HEK293 (cell line): ENCODE data around the gene PODXL2.

Experiments used
- CTCF ChIA-PET: fragments of 350-600 bp; formaldehyde crosslinking; extraction: SDS; loops from one replicate; lab custom pipeline; 2021; ENCODE audit warnings: antibody characterized with exemption; lab: Yijun Ruan, JAX
- POLR2A ChIA-PET: fragments of 300-600 bp; formaldehyde crosslinking; extraction: SDS; loops from one replicate; lab custom pipeline; 2020; ENCODE audit warnings: antibody characterized with exemption, inconsistent platforms; lab: Yijun Ruan, JAX
- H3K27ac ChIP-seq: fragments of 200-500 bp; sonication (Bioruptor generic); 2 replicates; pipeline ENCODE4 v1.5.1; 2014; ENCODE audit warnings: low read depth, low read length, control low read depth, inconsistent platforms; ENCODE audit errors: extremely low read depth
- H3K36me3 ChIP-seq, 2 experiments: fragments of 200-500 bp in 1 of 2; sonication (Bioruptor generic) in 1 of 2; 1 replicate in 1 of 2; 2 replicates in 1 of 2; pipeline ENCODE4 v1.5.1; 2014 to 2017; ENCODE audit warnings: inconsistent platforms in 2 of 2, low read length in 2 of 2; ENCODE audit not compliant: control insufficient read depth in 2 of 2, insufficient read depth in 1 of 2
- H3K4me1 ChIP-seq: fragments of 200-500 bp; sonication (Bioruptor generic); 2 replicates; pipeline ENCODE4 v1.5.1; 2014; ENCODE audit warnings: mild to moderate bottlenecking, low read length, inconsistent platforms; ENCODE audit not compliant: control insufficient read depth, insufficient read depth
- H3K4me3 ChIP-seq: 2 replicates; pipeline ENCODE4 v1.5.1; 2011; ENCODE audit warnings: low read depth, mild to moderate bottlenecking, control low read depth, low read length, moderate library complexity
- H3K9me3 ChIP-seq: fragments of 200-500 bp; sonication (Bioruptor generic); 2 replicates; pipeline ENCODE4 v1.5.1; 2014; ENCODE audit warnings: low read depth, low read length, inconsistent platforms; ENCODE audit not compliant: control insufficient read depth, insufficient read depth
- GFI1B ChIP-seq: fragments of 450-650 bp; formaldehyde crosslinking; IDR thresholded peaks from 2 replicates; pipeline ENCODE4 v1.5.1; 2016; ENCODE audit warnings: missing biosample characterization, missing genetic modification characterization
- GLI4 ChIP-seq: fragments of 450-650 bp; formaldehyde crosslinking; IDR thresholded peaks from 2 replicates; pipeline ENCODE4 v1.5.1; 2016; ENCODE audit warnings: missing biosample characterization, missing genetic modification characterization
- OVOL3 ChIP-seq: fragments of 450-650 bp; formaldehyde crosslinking; IDR thresholded peaks from 2 replicates; pipeline ENCODE4 v1.5.1; 2016; ENCODE audit warnings: missing biosample characterization, missing genetic modification characterization
- SCRT1 ChIP-seq: fragments of 450-650 bp; formaldehyde crosslinking; IDR thresholded peaks from 2 replicates; pipeline ENCODE4 v1.5.1; 2016; ENCODE audit warnings: missing biosample characterization, missing genetic modification characterization, borderline replicate concordance
- TRIM28 ChIP-seq: IDR thresholded peaks from 2 replicates; pipeline ENCODE4 v1.6.1; 2011; ENCODE audit warnings: low read length, control low read depth, borderline replicate concordance
- ZBTB21 ChIP-seq: fragments of 450-650 bp; formaldehyde crosslinking; IDR thresholded peaks from 2 replicates; pipeline ENCODE4 v1.5.1; 2017; ENCODE audit warnings: missing biosample characterization, missing genetic modification characterization
- ZNF133 ChIP-seq: fragments of 450-650 bp; formaldehyde crosslinking; IDR thresholded peaks from 2 replicates; pipeline ENCODE4 v1.5.1; 2016; ENCODE audit warnings: missing biosample characterization, missing genetic modification characterization
- ZNF138 ChIP-seq: fragments of 450-650 bp; formaldehyde crosslinking; IDR thresholded peaks from 2 replicates; pipeline ENCODE4 v1.5.1; 2016; ENCODE audit warnings: missing biosample characterization, missing genetic modification characterization, borderline replicate concordance
- ZNF157 ChIP-seq: fragments of 450-650 bp; formaldehyde crosslinking; IDR thresholded peaks from 2 replicates; pipeline ENCODE4 v1.5.1; 2016; ENCODE audit warnings: missing biosample characterization, missing genetic modification characterization
- ZNF19 ChIP-seq: fragments of 450-650 bp; formaldehyde crosslinking; IDR thresholded peaks from 2 replicates; pipeline ENCODE4; 2016; ENCODE audit warnings: missing biosample characterization, missing genetic modification characterization, low read depth
- ZNF248 ChIP-seq: fragments of 450-650 bp; formaldehyde crosslinking; IDR thresholded peaks from 2 replicates; pipeline ENCODE4 v1.5.1; 2017; ENCODE audit warnings: missing biosample characterization, missing genetic modification characterization
- ZNF292 ChIP-seq: fragments of 450-650 bp; formaldehyde crosslinking; IDR thresholded peaks from 2 replicates; pipeline ENCODE4 v1.5.1; 2016; ENCODE audit warnings: low read depth, missing biosample characterization, missing genetic modification characterization, borderline replicate concordance
- ZNF311 ChIP-seq: fragments of 450-650 bp; formaldehyde crosslinking; IDR thresholded peaks from 2 replicates; pipeline ENCODE4 v1.5.1; 2017; ENCODE audit warnings: missing biosample characterization, missing genetic modification characterization, borderline replicate concordance
- ZNF341 ChIP-seq: fragments of 450-650 bp; formaldehyde crosslinking; IDR thresholded peaks from 2 replicates; pipeline ENCODE4; 2016; ENCODE audit warnings: low read depth, missing biosample characterization, missing genetic modification characterization
- ZNF354C ChIP-seq: fragments of 450-650 bp; formaldehyde crosslinking; IDR thresholded peaks from 2 replicates; pipeline ENCODE4 v1.5.1; 2016; ENCODE audit warnings: missing biosample characterization, missing genetic modification characterization, low read depth, borderline replicate concordance
- ZNF366 ChIP-seq: fragments of 450-650 bp; formaldehyde crosslinking; conservative IDR thresholded peaks from 2 replicates; pipeline ENCODE4 v1.5.1; 2016; ENCODE audit warnings: missing biosample characterization, missing genetic modification characterization
- ZNF391 ChIP-seq: fragments of 450-650 bp; formaldehyde crosslinking; IDR thresholded peaks from 2 replicates; pipeline ENCODE4 v1.5.1; 2016; ENCODE audit warnings: low read depth, missing biosample characterization, missing genetic modification characterization, borderline replicate concordance
- ZNF624 ChIP-seq: fragments of 450-650 bp; formaldehyde crosslinking; IDR thresholded peaks from 2 replicates; pipeline ENCODE4 v1.5.1; 2017; ENCODE audit warnings: missing biosample characterization, missing genetic modification characterization
- ZNF837 ChIP-seq: fragments of 450-650 bp; formaldehyde crosslinking; IDR thresholded peaks from 2 replicates; pipeline ENCODE4 v1.5.1; 2016; ENCODE audit warnings: missing biosample characterization, missing genetic modification characterization
- ZXDB ChIP-seq: fragments of 450-650 bp; formaldehyde crosslinking; IDR thresholded peaks from 2 replicates; pipeline ENCODE4 v1.5.1; 2016; ENCODE audit warnings: missing biosample characterization, missing genetic modification characterization
- TF ChIP-seq, protein P1 (sequence below): fragments of 450-650 bp; formaldehyde crosslinking; IDR thresholded peaks from 2 replicates; pipeline ENCODE4 v1.5.1; 2016; ENCODE audit warnings: missing biosample characterization, missing genetic modification characterization
- TF ChIP-seq, protein P2 (sequence below): fragments of 450-650 bp; IDR thresholded peaks from 2 replicates; pipeline ENCODE4 v1.5.1; 2018; ENCODE audit warnings: missing biosample characterization, missing genetic modification characterization
- TF ChIP-seq, protein P3 (sequence below): fragments of 450-650 bp; formaldehyde crosslinking; IDR thresholded peaks from 2 replicates; pipeline ENCODE4 v1.5.1; 2016; ENCODE audit warnings: missing biosample characterization, missing genetic modification characterization
- TF ChIP-seq, protein P4 (sequence below): fragments of 450-650 bp; formaldehyde crosslinking; IDR thresholded peaks from 2 replicates; pipeline ENCODE4 v1.5.1; 2016; ENCODE audit warnings: missing biosample characterization, missing genetic modification characterization
- TF ChIP-seq, protein P5 (sequence below): fragments of 450-650 bp; formaldehyde crosslinking; IDR thresholded peaks from 2 replicates; pipeline ENCODE4 v1.5.1; 2016; ENCODE audit warnings: missing biosample characterization, missing genetic modification characterization

PODXL2 gene

DNA sequence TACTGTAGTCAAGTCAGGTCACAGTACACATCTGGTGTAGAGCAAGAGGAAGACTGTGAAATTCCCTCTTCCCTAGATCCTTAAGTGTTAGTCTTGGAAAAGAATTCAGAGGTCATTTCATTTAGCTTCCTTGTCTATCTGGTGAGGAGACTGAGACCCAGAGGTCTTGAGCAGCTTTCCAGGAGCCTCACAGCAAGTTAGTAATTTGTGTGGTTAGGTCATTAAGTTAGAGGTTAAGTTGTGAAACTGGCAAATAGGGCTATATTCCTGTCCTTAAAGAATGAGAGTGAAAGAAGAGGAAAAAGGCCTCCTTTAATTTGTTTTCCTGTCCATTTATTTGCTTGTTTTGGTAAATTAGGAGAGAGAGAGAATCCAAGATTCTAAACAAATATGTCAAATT, 9.0 kb downstream of the PODXL2 start (continued):
- TF ChIP-seq, protein P1, sequence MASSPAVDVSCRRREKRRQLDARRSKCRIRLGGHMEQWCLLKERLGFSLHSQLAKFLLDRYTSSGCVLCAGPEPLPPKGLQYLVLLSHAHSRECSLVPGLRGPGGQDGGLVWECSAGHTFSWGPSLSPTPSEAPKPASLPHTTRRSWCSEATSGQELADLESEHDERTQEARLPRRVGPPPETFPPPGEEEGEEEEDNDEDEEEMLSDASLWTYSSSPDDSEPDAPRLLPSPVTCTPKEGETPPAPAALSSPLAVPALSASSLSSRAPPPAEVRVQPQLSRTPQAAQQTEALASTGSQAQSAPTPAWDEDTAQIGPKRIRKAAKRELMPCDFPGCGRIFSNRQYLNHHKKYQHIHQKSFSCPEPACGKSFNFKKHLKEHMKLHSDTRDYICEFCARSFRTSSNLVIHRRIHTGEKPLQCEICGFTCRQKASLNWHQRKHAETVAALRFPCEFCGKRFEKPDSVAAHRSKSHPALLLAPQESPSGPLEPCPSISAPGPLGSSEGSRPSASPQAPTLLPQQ (tag by site-specific recombination): no peak
- TF ChIP-seq ZNF837 (tag by site-specific recombination): no peak
- no peak for TF ChIP-seq ZNF341 (tag by site-specific recombination)
- TF ChIP-seq ZNF391 (tag by site-specific recombination): no peak
- no peak for TF ChIP-seq ZBTB21 (tag by site-specific recombination)
- TF ChIP-seq, all 188 proteins: peak for 0

DNA sequence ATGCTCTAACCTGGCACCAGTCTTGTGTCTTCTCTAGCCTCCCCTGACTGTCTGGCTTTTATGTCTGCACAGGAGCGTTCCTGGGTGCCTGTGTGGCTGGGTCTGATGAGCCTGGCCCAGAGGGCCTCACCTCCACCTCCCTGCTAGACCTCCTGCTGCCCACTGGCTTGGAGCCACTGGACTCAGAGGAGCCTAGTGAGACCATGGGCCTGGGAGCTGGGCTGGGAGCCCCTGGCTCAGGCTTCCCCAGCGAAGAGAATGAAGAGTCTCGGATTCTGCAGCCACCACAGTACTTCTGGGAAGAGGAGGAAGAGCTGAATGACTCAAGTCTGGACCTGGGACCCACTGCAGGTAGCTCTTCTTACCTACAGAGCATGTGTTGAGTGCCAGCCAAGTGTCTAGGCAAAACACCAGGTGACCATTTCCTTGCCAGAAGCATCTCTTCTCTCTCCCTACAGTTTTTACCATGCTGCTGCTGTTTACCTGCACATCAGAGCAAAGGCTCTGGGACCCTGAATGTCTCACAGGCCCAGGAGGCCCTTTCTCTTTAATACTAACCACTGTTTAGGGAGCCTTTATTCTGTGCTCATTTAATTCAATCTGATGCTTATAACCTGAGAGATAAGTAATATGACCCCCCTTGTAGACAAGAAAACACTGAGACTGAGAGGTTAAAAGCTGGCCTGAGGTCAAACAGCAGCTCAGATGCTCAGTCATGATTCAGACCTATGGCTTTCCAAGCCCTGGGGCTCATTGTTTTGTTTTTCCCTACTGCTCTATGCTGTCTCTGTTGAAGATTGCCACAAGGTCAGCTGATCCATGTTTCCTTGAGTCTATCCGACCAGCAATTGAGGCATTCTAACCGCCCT, 10.4 kb downstream of the PODXL2 start:
- TF ChIP-seq OVOL3 (tag by site-specific recombination) (no peak), ZNF624 (no peak), ZNF391 (tag by site-specific recombination) (no peak), ZNF354C (no peak), ZNF248 (tag by site-specific recombination) (no peak), GLI4 (tag by site-specific recombination) (no peak), ZNF311 (tag by site-specific recombination) (no peak), ZNF157 (no peak), ZNF292 (tag by site-specific recombination) (no peak), TRIM28 (no peak), ZNF138 (tag by site-specific recombination) (no peak), ZNF19 (tag by site-specific recombination) (no peak), ZNF366 (tag by site-specific recombination) (no peak)
- TF ChIP-seq, protein P2, sequence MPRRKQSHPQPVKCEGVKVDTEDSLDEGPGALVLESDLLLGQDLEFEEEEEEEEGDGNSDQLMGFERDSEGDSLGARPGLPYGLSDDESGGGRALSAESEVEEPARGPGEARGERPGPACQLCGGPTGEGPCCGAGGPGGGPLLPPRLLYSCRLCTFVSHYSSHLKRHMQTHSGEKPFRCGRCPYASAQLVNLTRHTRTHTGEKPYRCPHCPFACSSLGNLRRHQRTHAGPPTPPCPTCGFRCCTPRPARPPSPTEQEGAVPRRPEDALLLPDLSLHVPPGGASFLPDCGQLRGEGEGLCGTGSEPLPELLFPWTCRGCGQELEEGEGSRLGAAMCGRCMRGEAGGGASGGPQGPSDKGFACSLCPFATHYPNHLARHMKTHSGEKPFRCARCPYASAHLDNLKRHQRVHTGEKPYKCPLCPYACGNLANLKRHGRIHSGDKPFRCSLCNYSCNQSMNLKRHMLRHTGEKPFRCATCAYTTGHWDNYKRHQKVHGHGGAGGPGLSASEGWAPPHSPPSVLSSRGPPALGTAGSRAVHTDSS (tag by site-specific recombination): no peak
- TF ChIP-seq, protein P3, sequence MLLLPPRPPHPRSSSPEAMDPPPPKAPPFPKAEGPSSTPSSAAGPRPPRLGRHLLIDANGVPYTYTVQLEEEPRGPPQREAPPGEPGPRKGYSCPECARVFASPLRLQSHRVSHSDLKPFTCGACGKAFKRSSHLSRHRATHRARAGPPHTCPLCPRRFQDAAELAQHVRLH (tag by site-specific recombination): no peak
- ChIA-PET CTCF (interaction anchor here (0.5 to 0.7 kb wide), 2 partner anchors 10 to 17 kb away, joined by 3 read pairs; partner anchors contain the start of gene PODXL2), POLR2A (no interaction called here)
- 0 out of 2 replicates have a peak, but pooled peaks cover 3% of the 10 kb centered on the region for H3K4me1 ChIP-seq
- H3K27ac ChIP-seq: no peak overlapping the region
- no peak overlapping the region for H3K4me3 ChIP-seq
- peaks cover 0 to 4% of the 10 kb centered on the region in 2 experiments; a peak in 2 of 3 replicates for H3K36me3 ChIP-seq
- H3K9me3 ChIP-seq: no peaks in the 10 kb centered on the region

DNA sequence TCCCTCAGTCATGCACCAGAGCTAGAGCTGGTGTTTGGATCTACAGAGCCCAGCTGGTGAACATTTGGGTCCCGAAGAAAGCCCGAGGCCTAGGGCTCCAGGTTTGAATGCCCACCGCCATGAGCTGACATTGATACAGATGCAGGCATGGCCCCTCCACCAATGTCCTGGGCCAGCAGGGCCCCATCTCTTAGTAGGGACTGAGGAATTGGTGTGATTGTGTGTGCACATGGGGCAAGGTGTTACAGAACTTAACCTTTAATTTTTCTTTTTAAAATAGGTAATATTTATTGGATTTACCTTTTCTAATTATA, 11.0 kb downstream of the PODXL2 start:
- Histone ChIP-seq H3K9me3 (no peaks in the 10 kb centered on the region), H3K27ac (no peak overlapping the region), H3K4me3 (no peak overlapping the region), H3K36me3 (peaks cover 0 to 9% of the 10 kb centered on the region in 2 experiments; a peak in 2 of 3 replicates), H3K4me1 (0 out of 2 replicates have a peak, but pooled peaks cover 3% of the 10 kb centered on the region)
- CTCF ChIA-PET: no interaction called here
- POLR2A ChIA-PET: no interaction called here
- no peak for TF ChIP-seq ZXDB (tag by site-specific recombination)
- no peak for TF ChIP-seq GFI1B
- no peak for TF ChIP-seq SCRT1 (tag by site-specific recombination)
- TF ChIP-seq, protein P4, sequence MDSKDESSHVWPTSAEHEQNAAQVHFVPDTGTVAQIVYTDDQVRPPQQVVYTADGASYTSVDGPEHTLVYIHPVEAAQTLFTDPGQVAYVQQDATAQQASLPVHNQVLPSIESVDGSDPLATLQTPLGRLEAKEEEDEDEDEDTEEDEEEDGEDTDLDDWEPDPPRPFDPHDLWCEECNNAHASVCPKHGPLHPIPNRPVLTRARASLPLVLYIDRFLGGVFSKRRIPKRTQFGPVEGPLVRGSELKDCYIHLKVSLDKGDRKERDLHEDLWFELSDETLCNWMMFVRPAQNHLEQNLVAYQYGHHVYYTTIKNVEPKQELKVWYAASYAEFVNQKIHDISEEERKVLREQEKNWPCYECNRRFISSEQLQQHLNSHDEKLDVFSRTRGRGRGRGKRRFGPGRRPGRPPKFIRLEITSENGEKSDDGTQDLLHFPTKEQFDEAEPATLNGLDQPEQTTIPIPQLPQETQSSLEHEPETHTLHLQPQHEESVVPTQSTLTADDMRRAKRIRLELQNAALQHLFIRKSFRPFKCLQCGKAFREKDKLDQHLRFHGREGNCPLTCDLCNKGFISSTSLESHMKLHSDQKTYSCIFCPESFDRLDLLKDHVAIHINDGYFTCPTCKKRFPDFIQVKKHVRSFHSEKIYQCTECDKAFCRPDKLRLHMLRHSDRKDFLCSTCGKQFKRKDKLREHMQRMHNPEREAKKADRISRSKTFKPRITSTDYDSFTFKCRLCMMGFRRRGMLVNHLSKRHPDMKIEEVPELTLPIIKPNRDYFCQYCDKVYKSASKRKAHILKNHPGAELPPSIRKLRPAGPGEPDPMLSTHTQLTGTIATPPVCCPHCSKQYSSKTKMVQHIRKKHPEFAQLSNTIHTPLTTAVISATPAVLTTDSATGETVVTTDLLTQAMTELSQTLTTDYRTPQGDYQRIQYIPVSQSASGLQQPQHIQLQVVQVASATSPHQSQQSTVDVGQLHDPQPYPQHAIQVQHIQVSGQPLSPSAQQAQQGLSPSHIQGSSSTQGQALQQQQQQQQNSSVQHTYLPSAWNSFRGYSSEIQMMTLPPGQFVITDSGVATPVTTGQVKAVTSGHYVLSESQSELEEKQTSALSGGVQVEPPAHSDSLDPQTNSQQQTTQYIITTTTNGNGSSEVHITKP: no peak
- TF ChIP-seq ZNF133: no peak
- TF ChIP-seq, protein P5, sequence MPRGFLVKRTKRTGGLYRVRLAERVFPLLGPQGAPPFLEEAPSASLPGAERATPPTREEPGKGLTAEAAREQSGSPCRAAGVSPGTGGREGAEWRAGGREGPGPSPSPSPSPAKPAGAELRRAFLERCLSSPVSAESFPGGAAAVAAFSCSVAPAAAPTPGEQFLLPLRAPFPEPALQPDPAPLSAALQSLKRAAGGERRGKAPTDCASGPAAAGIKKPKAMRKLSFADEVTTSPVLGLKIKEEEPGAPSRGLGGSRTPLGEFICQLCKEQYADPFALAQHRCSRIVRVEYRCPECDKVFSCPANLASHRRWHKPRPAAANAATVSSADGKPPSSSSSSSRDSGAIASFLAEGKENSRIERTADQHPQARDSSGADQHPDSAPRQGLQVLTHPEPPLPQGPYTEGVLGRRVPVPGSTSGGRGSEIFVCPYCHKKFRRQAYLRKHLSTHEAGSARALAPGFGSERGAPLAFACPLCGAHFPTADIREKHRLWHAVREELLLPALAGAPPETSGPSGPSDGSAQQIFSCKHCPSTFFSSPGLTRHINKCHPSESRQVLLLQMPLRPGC (tag by site-specific recombination): no peak
